Caco-2 (cell line): ENCODE data around the gene TFAP2C. TPM values are rescaled to one million over a fixed set of nuclear protein-coding genes. Genes with fewer than 3 reads are reported as not detected.

ENCODE experiments used
- Bru-seq: library from RNA; stranded (reverse); fragments of 400-500 nt; gene quantifications from one replicate; lab custom pipeline; 2021; lab: Mats Ljungman, UMichigan
- BruChase-seq, 2 experiments: library from RNA; stranded (reverse); fragments of 400-500 nt; gene quantifications; one replicate each; lab custom pipeline; 2021; lab: Mats Ljungman, UMichigan
- BruUV-seq: library from RNA; stranded (reverse); fragments of 400-500 nt; replicated peaks from 2 replicates; lab custom pipeline; 2021; lab: Mats Ljungman, UMichigan
- CTCF ChIA-PET: fragments of 300-600 bp; sonication (Branson Sonifier 250); formaldehyde crosslinking; loops from one replicate; lab custom pipeline; 2022; ENCODE audit warnings: antibody characterized with exemption; lab: Charles Lee
- POLR2A ChIA-PET: fragments of 300-600 bp; sonication (Branson Sonifier 250); formaldehyde crosslinking; loops from one replicate; lab custom pipeline; 2022; ENCODE audit warnings: antibody characterized with exemption; lab: Charles Lee
- DNase-seq, 2 experiments: peaks; one replicate each; pipeline versions ENCODE4 v3.0.0 to v3.0.0-alpha.2; 2020 to 2022
- H3K27me3 ChIP-seq: replicated peaks from 2 replicates; pipeline ENCODE4 v1.6.0; 2011; ENCODE audit warnings: low read length; ENCODE audit not compliant: control insufficient read depth, insufficient read depth
- H3K36me3 ChIP-seq: 2 replicates; pipeline ENCODE4 v1.5.1; 2011; ENCODE audit warnings: low read length; ENCODE audit not compliant: control insufficient read depth, insufficient read depth
- H3K4me1 ChIP-seq: fragments of 250-450 bp; sonication (Bioruptor Pico); 2 replicates; pipeline ENCODE4 v1.5.1; 2020; ENCODE audit warnings: mild to moderate bottlenecking
- H3K4me3 ChIP-seq: 2 replicates; pipeline ENCODE4 v1.5.1; 2011; ENCODE audit warnings: low read depth, mild to moderate bottlenecking, control low read depth, low read length
- H3K9me3 ChIP-seq: fragments of 250-450 bp; sonication (Bioruptor Pico); 2 replicates; pipeline ENCODE4 v1.5.1; 2020; ENCODE audit warnings: mild to moderate bottlenecking, moderate library complexity
- H3K27ac Mint-ChIP-seq: one replicate; pipeline ENCODE4 v1.8.0; 2022; ENCODE audit warnings: mixed read lengths; ENCODE audit not compliant: unreplicated experiment
- H3K27me3 Mint-ChIP-seq: one replicate; pipeline ENCODE4 v1.8.0; 2022; ENCODE audit warnings: mixed read lengths; ENCODE audit not compliant: insufficient read depth, unreplicated experiment
- H3K36me3 Mint-ChIP-seq: one replicate; pipeline ENCODE4 v1.8.0; 2022; ENCODE audit warnings: mild to moderate bottlenecking, mixed read lengths; ENCODE audit not compliant: insufficient read depth, unreplicated experiment
- H3K4me1 Mint-ChIP-seq: one replicate; pipeline ENCODE4 v1.8.0; 2022; ENCODE audit warnings: low read depth, mixed read lengths; ENCODE audit not compliant: unreplicated experiment
- H3K4me3 Mint-ChIP-seq: one replicate; pipeline ENCODE4 v1.8.0; 2022; ENCODE audit warnings: mild to moderate bottlenecking, moderate library complexity, mixed read lengths; ENCODE audit not compliant: unreplicated experiment
- H3K9me3 Mint-ChIP-seq: one replicate; pipeline ENCODE4 v1.8.0; 2022; ENCODE audit warnings: mixed read lengths; ENCODE audit not compliant: unreplicated experiment
- CTCF ChIP-seq, 2 experiments: fragments of 200-600 bp in 1 of 2; IDR thresholded peaks; 1 replicate in 1 of 2; 2 replicates in 1 of 2; pipeline versions ENCODE4 v1.5.1 to v1.8.0; 2011 to 2022; ENCODE audit warnings: antibody characterized with exemption in 1 of 2, control low read depth in 1 of 2, inconsistent platforms in 1 of 2, low read depth in 1 of 2, low read length in 1 of 2, mild to moderate bottlenecking in 1 of 2, moderate library complexity in 1 of 2; ENCODE audit not compliant: insufficient read depth in 1 of 2, severe bottlenecking in 1 of 2, unreplicated experiment in 1 of 2
- intact Hi-C: fragments of 100-400 bp; cut with micrococcal nuclease; formaldehyde crosslinking; loops from one replicate; pipeline ENCODE4 v1.10.0; 2022; ENCODE audit not compliant: unreplicated experiment
- long read RNA-seq: library from polyadenylated mRNA; stranded (forward); transcript quantifications from one replicate; pipeline ENCODE4 v2.0.0, GENCODE V29; 2022
- total RNA-seq: library from RNA; stranded (reverse); gene quantifications from 2 replicates; pipeline ENCODE4 v1.2.3, GENCODE V29; 2022

TFAP2C gene
- total RNA-seq = 25.3 and 27.9 TPM in 2 replicates
- percentile 84 among the genes with signal in this experiment for Bru-seq, nascent RNA
- BruChase-seq, experiment 1, labeled RNA remaining after a 2-hour chase = percentile 94 among the genes with signal in this experiment
- BruChase-seq, experiment 2, labeled RNA remaining after a 6-hour chase = percentile 77 among the genes with signal in this experiment
- long read RNA-seq, transcript TFAP2C-201 (7 exons, 2,866 nt) = major isoform, 85 of 109 reads
- long read RNA-seq, partial matches to known transcripts = 4 of 109 reads
- long read RNA-seq, other reads (novel, unspliced or antisense) = 20 of 109 reads

- Histone ChIP-seq H3K4me3 (peak within 1 kb of the TSS; percentile 75), H3K27me3 (no peaks in the 10 kb centered on the region), H3K36me3 (no peaks in the 10 kb centered on the region), H3K4me1 (peaks cover 11% of the 10 kb centered on the region; the same call in 1 of the 2 replicates), H3K9me3 (no peaks in the 10 kb centered on the region)
- Mint-ChIP-seq H3K4me1 (peaks cover 13% of the 10 kb centered on the region), H3K27me3 (no peaks in the 10 kb centered on the region), H3K9me3 (no peaks in the 10 kb centered on the region), H3K27ac (peak within 1 kb of the TSS; percentile 64), H3K36me3 (peaks cover 49% of the 10 kb centered on the region), H3K4me3 (peak within 1 kb of the TSS; percentile 79)
- intact Hi-C loops = loop anchor here (1.0 to 5.0 kb wide), 7 partner anchors 23 to 432 kb away; partner anchors contain the start of genes AURKA and CSTF1
- no peak for TF ChIP-seq CTCF (IDR thresholded peaks at IDR 0.05; ENCODE audit: insufficient read depth in 1 of 2, low read depth in 1 of 2, low read length in 1 of 2, severe bottlenecking in 1 of 2, unreplicated experiment in 1 of 2)
- ChIA-PET CTCF (interaction anchor here (0.5 to 3.3 kb wide), 12 partner anchors 9 to 755 kb away, joined by 3 to 23 read pairs (median 7); no protein-coding TSS in a partner anchor), POLR2A (interaction anchor here (0.6 to 2.9 kb wide), 6 partner anchors 23 to 238 kb away, joined by 3 to 26 read pairs (median 4); partner anchors contain the start of gene AURKA)
- peak; percentile 95 to 97 for DNase-seq
- no TSS peak for BruUV-seq
Observed at GRCh38 chr20:56628873-56629463, at the start of gene TFAP2C. Gene TFAP2C (plus strand): TSS chr20:56629306. CDS start chr20:56629545, 239 bp downstream.

- H3K4me1 ChIP-seq = peaks cover 45% of the 10 kb centered on the region
- no TSS peak for BruUV-seq
Observed at GRCh38 chr20:56580226-56580625, 48.9 kb upstream of the TFAP2C start.

More at GRCh38 chr20:56580226-56580625, 48.9 kb upstream of the TFAP2C start:
- Mint-ChIP-seq H3K27ac (peak overlapping the region; percentile 96), H3K4me1 (peaks cover 50% of the 10 kb centered on the region), H3K27me3 (no peaks in the 10 kb centered on the region), H3K36me3 (no peaks in the 10 kb centered on the region), H3K4me3 (peak overlapping the region; percentile 60), H3K9me3 (no peaks in the 10 kb centered on the region)
- POLR2A ChIA-PET = interaction anchor here (1.4 to 2.4 kb wide), 3 partner anchors 13 to 188 kb away, joined by 4 to 26 read pairs (median 7); partner anchors contain the start of genes AURKA, CSTF1 and TFAP2C
- Histone ChIP-seq H3K36me3 (no peaks in the 10 kb centered on the region), H3K9me3 (no peaks in the 10 kb centered on the region), H3K27me3 (no peaks in the 10 kb centered on the region), H3K4me3 (no peak overlapping the region)
- no peak for DNase-seq
- intact Hi-C loops = no loop called here
- TF ChIP-seq CTCF (IDR thresholded peaks at IDR 0.05; ENCODE audit: insufficient read depth in 1 of 2, low read depth in 1 of 2, low read length in 1 of 2, severe bottlenecking in 1 of 2, unreplicated experiment in 1 of 2) = no peak
- CTCF ChIA-PET = interaction anchor here (1.1 to 3.5 kb wide), 3 partner anchors 7 to 29 kb away, joined by 5 to 62 read pairs (median 6); no protein-coding TSS in a partner anchor
